Tibial nerve (tissue), 4 donors: ENCODE results near the gene SMCO4. TPM values are rescaled to one million over a fixed set of nuclear protein-coding genes. Genes with fewer than 3 reads are reported as not detected.

ENCODE experiments used
- DNase-seq, 2 donors: peaks; one replicate each; pipeline ENCODE4 v3.0.0-alpha.2; 2019; ENCODE audit warnings: low spot score in 2 of 2
- H3K27ac ChIP-seq, 4 donors: fragments of 200-600 bp; sonication (generic) in 3 of 4; one replicate each; pipeline ENCODE4 v1.5.1; 2017 to 2019; ENCODE audit warnings: mild to moderate bottlenecking in 1 of 4
- H3K27me3 ChIP-seq, 2 donors: fragments of 200-600 bp; sonication (generic) in 1 of 2; one replicate each; pipeline versions ENCODE4 v1.5.1 to v1.6.0; 2017 to 2019
- H3K36me3 ChIP-seq, 3 donors: fragments of 200-600 bp; sonication (generic); one replicate each; pipeline ENCODE4 v1.5.1; 2018 to 2019
- H3K4me1 ChIP-seq, 4 donors: fragments of 200-600 bp; sonication (generic) in 3 of 4; one replicate each; pipeline ENCODE4 v1.5.1; 2017 to 2019
- H3K4me3 ChIP-seq, 4 donors: fragments of 200-600 bp; sonication (generic) in 3 of 4; one replicate each; pipeline ENCODE4 v1.5.1; 2017 to 2019; ENCODE audit warnings: mild to moderate bottlenecking in 1 of 4, moderate library complexity in 1 of 4
- H3K9me3 ChIP-seq, 4 donors: fragments of 200-600 bp; sonication (generic) in 3 of 4; one replicate each; pipeline ENCODE4 v1.5.1; 2017 to 2019
- CTCF ChIP-seq, 5 experiments: fragments of 200-600 bp in 3 of 5; fragments of 450-650 bp in 2 of 5; sonication (generic) in 3 of 5; IDR thresholded peaks; one replicate each; pipeline ENCODE4 v1.5.1; 2016 to 2019; ENCODE audit warnings: antibody characterized with exemption in 5 of 5, mild to moderate bottlenecking in 3 of 5, moderate library complexity in 2 of 5
- EP300 ChIP-seq, 2 donors: sonication (generic); formaldehyde crosslinking; IDR thresholded peaks; one replicate each; pipeline ENCODE4 v1.6.1; 2017; ENCODE audit warnings: antibody characterized with exemption in 2 of 2, mild to moderate bottlenecking in 1 of 2
- POLR2A ChIP-seq, 2 donors: fragments of 450-650 bp; IDR thresholded peaks; one replicate each; pipeline ENCODE4 v1.6.1; 2017; ENCODE audit warnings: antibody characterized with exemption in 2 of 2, mild to moderate bottlenecking in 2 of 2, moderate library complexity in 2 of 2
- WGBS, 2 donors: methylation state at CpG; one replicate each; pipeline ENCODE4 v1.1.5; 2018; 5-methylcytosine and 5-hydroxymethylcytosine counted together
- total RNA-seq, 4 donors: library from RNA; depleted of rRNA; stranded (reverse); fragments of >200 nt; gene quantifications; one replicate each; pipeline ENCODE4 v1.1.0, GENCODE V29; 2016

SMCO4 gene
- total RNA-seq, 4 donors from 2014 or later = 3.7 to 13.8 (median 7.6) TPM

DNA sequence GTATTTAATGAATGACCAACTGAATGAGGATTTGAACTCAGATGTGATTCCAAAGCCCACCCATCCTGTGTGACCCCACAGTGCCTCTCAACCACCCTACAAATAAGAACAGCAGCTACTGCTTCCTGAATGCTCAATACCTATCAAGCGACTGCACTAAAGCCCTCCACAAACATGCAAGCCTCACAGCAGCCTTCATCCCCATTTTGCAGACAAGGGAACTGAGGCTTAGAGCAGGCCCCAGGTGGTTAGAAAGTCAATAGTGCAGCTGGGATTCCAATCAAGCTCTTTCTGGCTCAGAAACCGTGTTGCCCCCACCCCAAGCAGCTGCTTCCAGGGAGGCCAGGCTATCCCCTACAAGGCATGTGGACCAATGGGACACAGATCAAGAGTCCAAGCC is 57.2 kb downstream of the SMCO4 start:
- Histone ChIP-seq H3K4me1 (peaks cover 0 to 15% (median 0%) of the 10 kb centered on the region in 4 donors), H3K36me3 (no peaks in the 10 kb centered on the region), H3K27me3 (no peaks in the 10 kb centered on the region), H3K27ac (no peak overlapping the region), H3K4me3 (no peak overlapping the region), H3K9me3 (no peaks in the 10 kb centered on the region)
- no peak for DNase-seq
- no peak for TF ChIP-seq EP300 (IDR thresholded peaks at IDR 0.05)
- no peak for TF ChIP-seq POLR2A (IDR thresholded peaks at IDR 0.05)
- no peak for TF ChIP-seq CTCF (IDR thresholded peaks at IDR 0.05)
- 85 to 100% methylated on average over 2 of the region's 2 CpGs for WGBS, 2 donors

GRCh38 chr11:93484716-93485115 is 58.5 kb downstream of the SMCO4 start:
- Histone ChIP-seq H3K36me3 (no peaks in the 10 kb centered on the region), H3K4me1 (peaks cover 0 to 15% (median 0%) of the 10 kb centered on the region in 4 donors), H3K27me3 (no peaks in the 10 kb centered on the region), H3K4me3 (no peak overlapping the region), H3K27ac (no peak overlapping the region), H3K9me3 (no peaks in the 10 kb centered on the region)
- DNase-seq = no peak
- 53 to 56% methylated on average over 3 of the region's 3 CpGs for WGBS, 2 donors
- TF ChIP-seq EP300 (IDR thresholded peaks at IDR 0.05) (no peak), CTCF (IDR thresholded peaks at IDR 0.05) (no peak), POLR2A (IDR thresholded peaks at IDR 0.05) (no peak)

GRCh38 chr11:93482556-93482955 is 60.6 kb downstream of the SMCO4 start:
- Histone ChIP-seq H3K27me3 (no peaks in the 10 kb centered on the region), H3K4me3 (no peak overlapping the region), H3K9me3 (no peaks in the 10 kb centered on the region), H3K27ac (peak overlapping the region in 2 of 4 donors; percentile 66 to 67), H3K4me1 (peaks cover 0 to 21% (median 0%) of the 10 kb centered on the region in 4 donors), H3K36me3 (peaks cover 0 to 4% (median 0%) of the 10 kb centered on the region in 3 donors)
- 47 to 65% methylated on average over 10 of the region's 10 CpGs for WGBS, 2 donors
- DNase-seq = no peak
- no peak for TF ChIP-seq EP300 (IDR thresholded peaks at IDR 0.05)
- no peak for TF ChIP-seq POLR2A (IDR thresholded peaks at IDR 0.05)
- TF ChIP-seq CTCF (IDR thresholded peaks at IDR 0.05) = no peak

DNA sequence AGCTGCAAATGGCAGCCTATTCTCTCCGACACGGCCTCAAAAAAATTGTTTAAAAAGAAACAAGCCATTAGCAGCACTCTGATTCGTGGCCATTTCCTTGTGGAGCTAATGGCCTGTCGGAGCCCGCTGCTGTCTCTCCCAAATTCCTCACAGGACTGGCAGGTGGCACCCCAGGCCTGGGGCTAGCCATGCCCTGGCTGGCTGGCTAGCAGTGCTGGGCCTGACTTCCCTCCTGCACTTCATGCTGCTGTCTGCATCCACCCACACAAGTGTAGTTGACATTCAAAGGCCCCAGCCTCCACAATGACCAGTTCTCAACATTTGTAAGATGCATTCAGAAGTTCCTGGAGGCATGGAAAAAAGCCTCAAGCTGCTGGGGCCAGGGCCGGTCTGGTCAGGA is 61.5 kb downstream of the SMCO4 start:
- Histone ChIP-seq H3K4me3 (no peak overlapping the region), H3K4me1 (peaks cover 0 to 15% (median 0%) of the 10 kb centered on the region in 4 donors), H3K27me3 (no peaks in the 10 kb centered on the region), H3K9me3 (no peaks in the 10 kb centered on the region), H3K36me3 (peaks cover 0 to 5% (median 0%) of the 10 kb centered on the region in 3 donors), H3K27ac (peak overlapping the region in 2 of 4 donors; percentile 66 to 69)
- no peak for DNase-seq
- TF ChIP-seq EP300 (IDR thresholded peaks at IDR 0.05) (peak in 1 of 2 donors; percentile 47), CTCF (IDR thresholded peaks at IDR 0.05) (no peak), POLR2A (IDR thresholded peaks at IDR 0.05) (no peak)
- 77 to 78% methylated on average over 6 of the region's 6 CpGs for WGBS, 2 donors

GRCh38 chr11:93481279-93481678 is 61.9 kb downstream of the SMCO4 start:
- Histone ChIP-seq H3K27me3 (no peaks in the 10 kb centered on the region), H3K27ac (peak overlapping the region in 2 of 4 donors; percentile 66 to 69), H3K4me1 (peaks cover 0 to 15% (median 0%) of the 10 kb centered on the region in 4 donors), H3K9me3 (no peaks in the 10 kb centered on the region), H3K4me3 (no peak overlapping the region), H3K36me3 (peaks cover 0 to 8% (median 0%) of the 10 kb centered on the region in 3 donors)
- no peak for DNase-seq
- TF ChIP-seq EP300 (IDR thresholded peaks at IDR 0.05) (no peak), POLR2A (IDR thresholded peaks at IDR 0.05) (no peak), CTCF (IDR thresholded peaks at IDR 0.05) (no peak)
- 84 to 92% methylated on average over 16 of the region's 16 CpGs for WGBS, 2 donors
